HepG2 (cell line): ENCODE measurements around the gene ARHGAP5. TPM values are rescaled to one million over a fixed set of nuclear protein-coding genes. Genes with fewer than 3 reads are reported as not detected.
A peak's percentile ranks its signal among the peaks of the same experiment; 100 is the strongest.

Experiments used
- ATAC-seq: fragments of 200-7000 bp; cut with Tn5 transposase; 3 replicates; pipeline ENCODE4 v1.9.1; 2020; ENCODE audit warnings: mild to moderate bottlenecking, moderate library complexity
- BruUV-seq: library from RNA; stranded (reverse); fragments of 400-500 nt; replicated peaks from 2 replicates; lab custom pipeline; 2021; lab: Mats Ljungman, UMichigan
- CTCF ChIA-PET: fragments of 300-600 bp; formaldehyde crosslinking; extraction: SDS; loops from one replicate; lab custom pipeline; 2021; ENCODE audit warnings: low total read pairs, inconsistent platforms, low intra/inter-chr PET ratio; lab: Yijun Ruan, JAX
- POLR2A ChIA-PET: fragments of 350-600 bp; sonication (Branson Sonifier 250); formaldehyde crosslinking; loops from one replicate; lab custom pipeline; 2020; ENCODE audit warnings: antibody characterized with exemption, inconsistent platforms; lab: Yijun Ruan, JAX
- DNase-seq: peaks from one replicate; pipeline ENCODE4 v3.0.0-alpha.2; 2015; ENCODE audit warnings: low spot score
- FAIRE-seq: peaks from 3 replicates; lab custom pipeline; 2011; peaks lifted over from hg19 to GRCh38; lab: Jason Lieb, UNC
- H2AFZ ChIP-seq: one replicate; pipeline ENCODE4 v1.6.1; 2011; ENCODE audit warnings: low read length, inconsistent platforms
- H3K27ac ChIP-seq: fragments of 300-600 bp; 3 replicates; pipeline ENCODE4 v1.8.0; 2011; ENCODE audit warnings: mixed run types, mild to moderate bottlenecking, mixed read lengths, low read length, inconsistent platforms; ENCODE audit not compliant: insufficient read depth; ENCODE audit errors: extremely low read length
- H3K27me3 ChIP-seq, 2 experiments: fragments of 200-600 bp in 1 of 2; 2 replicates in 1 of 2; 3 replicates in 1 of 2; pipeline versions ENCODE4 v1.6.0 to v1.8.0; 2011; ENCODE audit warnings: low read length in 2 of 2, mild to moderate bottlenecking in 2 of 2, moderate library complexity in 2 of 2, inconsistent platforms in 1 of 2; ENCODE audit not compliant: insufficient read depth in 2 of 2, control insufficient read depth in 1 of 2
- H3K36me3 ChIP-seq, 2 experiments: fragments of 200-600 bp in 1 of 2; replicated peaks in 1 of 2; 2 replicates in 1 of 2; 3 replicates in 1 of 2; pipeline versions ENCODE4 v1.5.1 to v1.8.0; 2011; ENCODE audit warnings: low read length in 2 of 2, inconsistent platforms in 1 of 2; ENCODE audit not compliant: insufficient read depth in 2 of 2, control insufficient read depth in 1 of 2
- H3K4me1 ChIP-seq: 2 replicates; pipeline ENCODE4 v1.5.1; 2012; ENCODE audit warnings: low read length, inconsistent platforms; ENCODE audit not compliant: insufficient read depth
- H3K4me2 ChIP-seq: 2 replicates; pipeline ENCODE4 v1.6.0; 2011; ENCODE audit warnings: low read depth, low read length, inconsistent platforms
- H3K4me3 ChIP-seq, 3 experiments: fragments of 200-600 bp in 1 of 3; sonication (generic), shearing (Covaris generic) in 1 of 3; replicated peaks in 1 of 3; 2 replicates each; pipeline ENCODE4 v1.5.1; 2011 to 2016; ENCODE audit warnings: low read length in 3 of 3, inconsistent platforms in 2 of 3, low read depth in 2 of 3, mild to moderate bottlenecking in 2 of 3, control low read depth in 1 of 3, mixed read lengths in 1 of 3; ENCODE audit not compliant: insufficient read depth in 1 of 3
- H3K79me2 ChIP-seq: one replicate; pipeline ENCODE4 v1.6.1; 2011; ENCODE audit warnings: low read length, inconsistent platforms; ENCODE audit not compliant: insufficient read depth
- H3K9ac ChIP-seq: 2 replicates; pipeline ENCODE4 v1.6.0; 2011; ENCODE audit warnings: mild to moderate bottlenecking, low read depth, low read length, inconsistent platforms; ENCODE audit not compliant: insufficient read depth
- H3K9me3 ChIP-seq: 2 replicates; pipeline ENCODE4 v1.5.1; 2012; ENCODE audit warnings: mild to moderate bottlenecking, low read length
- H4K20me1 ChIP-seq: 2 replicates; pipeline ENCODE4 v1.6.0; 2011; ENCODE audit warnings: inconsistent platforms, mild to moderate bottlenecking, low read length, moderate library complexity; ENCODE audit not compliant: insufficient read depth
- ASH2L ChIP-seq: fragments of 300-600, 200-600 bp; sonication (generic); IDR thresholded peaks from 2 replicates; pipeline ENCODE4 v1.7.0; 2017; ENCODE audit warnings: low read depth, mild to moderate bottlenecking, moderate library complexity, mixed read lengths, low read length; ENCODE audit not compliant: insufficient read length
- CAMTA2 ChIP-seq: sonication (generic); formaldehyde crosslinking; IDR thresholded peaks from 2 replicates; pipeline ENCODE4 v1.4.0; 2020; ENCODE audit warnings: mild to moderate bottlenecking, missing genetic modification reagents, borderline replicate concordance
- GMEB2 ChIP-seq: IDR thresholded peaks from 2 replicates; pipeline ENCODE4 v1.6.1; 2016; ENCODE audit warnings: missing biosample characterization, missing genetic modification reagents, low read depth
- KMT2A ChIP-seq: sonication (generic); formaldehyde crosslinking; IDR thresholded peaks from 2 replicates; pipeline ENCODE4 v1.4.0; 2020; ENCODE audit warnings: missing genetic modification reagents
- LBX2 ChIP-seq: sonication (generic); formaldehyde crosslinking; IDR thresholded peaks from 2 replicates; pipeline ENCODE4 v1.5.0; 2020; ENCODE audit warnings: missing genetic modification reagents, mild to moderate bottlenecking, borderline replicate concordance
- MIER2 ChIP-seq: IDR thresholded peaks from 2 replicates; pipeline ENCODE4 v1.6.1; 2016; ENCODE audit warnings: missing biosample characterization, missing genetic modification reagents
- SMAD9 ChIP-seq: sonication (generic); formaldehyde crosslinking; IDR thresholded peaks from 2 replicates; pipeline ENCODE4 v1.5.1; 2020; ENCODE audit warnings: mild to moderate bottlenecking, missing genetic modification reagents
- SMYD3 ChIP-seq: sonication (generic); formaldehyde crosslinking; IDR thresholded peaks from 2 replicates; pipeline ENCODE4 v1.8.1; 2023; ENCODE audit warnings: mild to moderate bottlenecking, missing genetic modification reagents
- STAG1 ChIP-seq: sonication (generic); formaldehyde crosslinking; IDR thresholded peaks from 2 replicates; pipeline ENCODE4 v1.4.0; 2020; ENCODE audit warnings: missing genetic modification reagents
- TEAD3 ChIP-seq: optimal IDR thresholded peaks from 2 replicates; pipeline ENCODE3; 2016; ENCODE audit warnings: borderline replicate concordance
- THAP11 ChIP-seq: IDR thresholded peaks from 2 replicates; pipeline ENCODE4 v1.6.1; 2016; ENCODE audit warnings: missing biosample characterization, missing genetic modification reagents
- ZFP37 ChIP-seq: sonication (generic); formaldehyde crosslinking; IDR thresholded peaks from 2 replicates; pipeline ENCODE4 v1.4.0; 2020; ENCODE audit warnings: missing genetic modification reagents, borderline replicate concordance
- ZNF232 ChIP-seq: sonication (generic); formaldehyde crosslinking; IDR thresholded peaks from 2 replicates; pipeline ENCODE4 v1.4.0; 2020; ENCODE audit warnings: missing genetic modification reagents, borderline replicate concordance
- ZNF274 ChIP-seq: sonication (generic); formaldehyde crosslinking; IDR thresholded peaks from 2 replicates; pipeline ENCODE4 v1.5.1; 2020; ENCODE audit warnings: mild to moderate bottlenecking, missing genetic modification reagents
- ZNF329 ChIP-seq: sonication (generic); formaldehyde crosslinking; IDR thresholded peaks from 2 replicates; pipeline ENCODE4 v1.9.0; 2021; ENCODE audit warnings: low read depth, mild to moderate bottlenecking, missing genetic modification reagents
- ZNF678 ChIP-seq: sonication (generic); formaldehyde crosslinking; IDR thresholded peaks from 2 replicates; pipeline ENCODE4 v1.4.0; 2020; ENCODE audit warnings: mild to moderate bottlenecking, missing genetic modification reagents
- ZNF713 ChIP-seq: sonication (generic); formaldehyde crosslinking; IDR thresholded peaks from 2 replicates; pipeline ENCODE4 v1.4.0; 2020; ENCODE audit warnings: mild to moderate bottlenecking, missing genetic modification reagents
- WGBS: methylation state at CpG from one replicate; pipeline ENCODE4 v1.1.6; 2017; ENCODE audit warnings: low lambda C conversion rate; 5-methylcytosine and 5-hydroxymethylcytosine counted together
- in situ Hi-C: cut with HindIII; loops from 2 replicates; pipeline ENCODE4 v1.10.0; 2017; ENCODE audit warnings: low pct_unique_long_range_greater_than_20kb; ENCODE audit not compliant: extremely low pct_ligation_motif_present
- intact Hi-C: fragments of 100-400 bp; cut with micrococcal nuclease; formaldehyde crosslinking; loops from one replicate; pipeline ENCODE4 v1.10.0; 2022; ENCODE audit not compliant: unreplicated experiment
- polyA plus RNA-seq, 8 experiments: library from polyadenylated mRNA; depleted of rRNA in 3 of 8; stranded (reverse) in 7 of 8; unstranded in 1 of 8; fragments of >200 nt; fragmentation: Illumina TruSeq in 4 of 8; extraction: Trizol in 4 of 8; gene quantifications; 2 replicates each; pipeline versions ENCODE4 v1.2.1 to v1.2.3, GENCODE V29; 2011 to 2016; ENCODE audit warnings: low read depth in 4 of 8, missing spikeins in 1 of 8, mixed read lengths in 1 of 8; ENCODE audit not compliant: insufficient read depth in 1 of 8
- total RNA-seq, 5 experiments: library from RNA; depleted of rRNA; stranded (reverse); fragments of >200 nt; fragmentation: Illumina TruSeq; extraction: Trizol; gene quantifications; 2 replicates each; pipeline ENCODE4 v1.2.3, GENCODE V29; 2016; ENCODE audit warnings: low read depth in 1 of 5

The ARHGAP5 gene
- total and polyA plus RNA-seq, 2 of the 13 experiments (the other 11 are each of a cell fraction or from before 2014, with no cell fraction given), result 33.7 to 144 TPM

DNA sequence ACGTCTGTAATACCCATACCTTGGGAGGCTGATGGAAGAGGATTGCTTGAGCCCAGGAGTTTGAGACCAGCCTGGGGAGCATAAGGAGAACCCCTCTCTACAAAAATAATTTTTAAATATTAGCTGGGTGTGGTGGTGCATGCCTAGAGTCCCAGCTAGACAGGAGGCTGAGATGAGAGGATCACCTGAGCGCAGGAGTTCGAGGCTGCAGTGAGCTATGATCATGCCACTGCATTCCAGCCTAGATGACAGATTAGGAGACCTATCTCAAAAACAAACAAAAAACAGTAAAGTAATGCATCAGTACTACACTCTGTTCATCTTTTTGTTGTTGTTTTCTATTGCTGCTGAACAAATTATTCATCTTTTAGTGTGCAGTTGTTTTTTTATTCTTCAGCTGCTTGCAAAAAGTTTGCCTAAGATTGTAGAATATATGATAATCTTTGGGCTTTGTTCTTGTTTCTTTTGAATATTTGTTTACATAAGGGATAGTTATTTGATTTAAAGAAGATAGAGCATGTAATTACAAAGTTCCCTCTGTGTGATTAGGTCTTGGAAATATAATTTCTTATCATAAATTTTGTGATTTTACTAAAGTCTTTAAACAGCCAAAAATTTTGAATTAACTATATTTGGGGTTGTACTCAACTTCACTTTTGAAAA is 8.2 kb downstream of the ARHGAP5 start (continued):
- no peak for TF ChIP-seq STAG1 (CRISPR knock-in tag)
- TF ChIP-seq TEAD3 (CRISPR knock-in tag), result peak; percentile 83
- TF ChIP-seq MIER2 (CRISPR knock-in tag), result no peak
- TF ChIP-seq THAP11 (CRISPR knock-in tag), result no peak

GRCh38 chr14:32085845-32086383 is 8.8 kb downstream of the ARHGAP5 start:
- intact Hi-C loops, result no loop called here
- no TSS peak for BruUV-seq
- in situ Hi-C loops, result no loop called here
- Histone ChIP-seq H4K20me1 (peaks cover 51% of the 10 kb centered on the region), H3K27ac (peak overlapping the region; percentile 16), H3K4me2 (no peak overlapping the region), H3K4me3 (no peak overlapping the region), H2AFZ (no peak overlapping the region), H3K9ac (peak overlapping the region; percentile 0; the same call in 1 of the 2 replicates), H3K79me2 (peaks cover 94% of the 10 kb centered on the region), H3K9me3 (no peaks in the 10 kb centered on the region), H3K36me3 (peaks cover 3 to 7% of the 10 kb centered on the region in 2 experiments; a peak in 4 of 5 replicates), H3K27me3 (no peaks in the 10 kb centered on the region), H3K4me1 (peaks cover 67% of the 10 kb centered on the region)
- ATAC-seq (no peak), FAIRE-seq (no peak), DNase-seq (no peak)
- 93% methylated on average over 2 of the region's 2 CpGs for WGBS
- POLR2A ChIA-PET, result interaction anchor here (1.4 to 1.7 kb wide), 2 partner anchors 9 to 665 kb away, joined by 3 to 9 read pairs; partner anchors contain the start of genes ARHGAP5 and HEATR5A
- CTCF ChIA-PET, result no interaction called here
- TF ChIP-seq SMAD9 (CRISPR knock-in tag), result no peak
- no peak for TF ChIP-seq GMEB2 (CRISPR knock-in tag)
- no peak for TF ChIP-seq ZNF274 (CRISPR knock-in tag)
- TF ChIP-seq CAMTA2 (CRISPR knock-in tag), result no peak
- no peak for TF ChIP-seq KMT2A (CRISPR knock-in tag)
- no peak for TF ChIP-seq ZNF232
- no peak for TF ChIP-seq ZFP37 (CRISPR knock-in tag)
- TF ChIP-seq ZNF713 (CRISPR knock-in tag), result no peak
- 0 out of 2 replicates have a peak, but pooled peaks have one; percentile 35 for TF ChIP-seq SMYD3 (CRISPR knock-in tag)
- no peak for TF ChIP-seq ZNF678 (CRISPR knock-in tag)
- TF ChIP-seq ZNF329 (CRISPR knock-in tag), result no peak
- no peak for TF ChIP-seq LBX2 (CRISPR knock-in tag)
- TF ChIP-seq ASH2L, result peak; percentile 39
